WTC11 (cell line): ENCODE measurements around the gene TRAFD1. TPM values are rescaled to one million over a fixed set of nuclear protein-coding genes. Genes with fewer than 3 reads are reported as not detected.

Experiments
- ATAC-seq: fragments of 200-7000 bp; cut with Tn5 transposase; 2 replicates; pipeline ENCODE4 v1.10.0; 2021; ENCODE audit warnings: mild to moderate bottlenecking, moderate library complexity
- CTCF ChIA-PET: fragments of 300-600 bp; sonication (Branson Sonifier 250); formaldehyde crosslinking; loops from one replicate; lab custom pipeline; 2021; ENCODE audit warnings: antibody characterized with exemption; lab: Charles Lee
- POLR2A ChIA-PET: fragments of 350-600 bp; sonication (Branson Sonifier 250); formaldehyde crosslinking; loops from one replicate; lab custom pipeline; 2021; ENCODE audit warnings: antibody characterized with exemption; lab: Charles Lee
- DNase-seq: peaks from one replicate; pipeline ENCODE4 v3.0.0; 2021; ENCODE audit warnings: low spot score
- H3K27ac Mint-ChIP-seq: 2 replicates; pipeline ENCODE4 v1.8.0; 2021; ENCODE audit warnings: mixed read lengths
- H3K27me3 Mint-ChIP-seq: 2 replicates; pipeline ENCODE4 v1.8.0; 2021; ENCODE audit warnings: low read depth, mild to moderate bottlenecking, moderate library complexity, mixed read lengths
- H3K36me3 Mint-ChIP-seq: 2 replicates; pipeline ENCODE4 v1.8.0; 2021; ENCODE audit warnings: mixed read lengths
- H3K4me1 Mint-ChIP-seq: 2 replicates; pipeline ENCODE4 v1.8.0; 2022; ENCODE audit warnings: mixed read lengths
- H3K4me3 Mint-ChIP-seq: 2 replicates; pipeline ENCODE4 v1.8.0; 2021; ENCODE audit warnings: mild to moderate bottlenecking, moderate library complexity, mixed read lengths
- H3K9me3 Mint-ChIP-seq: 2 replicates; pipeline ENCODE4 v1.8.0; 2021; ENCODE audit warnings: mixed read lengths
- CREB1 ChIP-seq: sonication (generic); formaldehyde crosslinking; IDR thresholded peaks from 2 replicates; pipeline ENCODE4 v1.8.0; 2023; ENCODE audit warnings: mild to moderate bottlenecking, missing genetic modification reagents
- EMX1 ChIP-seq: fragments of 250-450 bp; sonication (Bioruptor Pico); IDR thresholded peaks from 2 replicates; pipeline ENCODE4 v1.8.0; 2021; ENCODE audit warnings: mild to moderate bottlenecking
- FOXK1 ChIP-seq: sonication (generic); formaldehyde crosslinking; IDR thresholded peaks from 2 replicates; pipeline ENCODE4 v1.8.0; 2022; ENCODE audit warnings: mild to moderate bottlenecking, moderate library complexity, missing genetic modification reagents
- HMGA2 ChIP-seq: fragments of 250-450 bp; sonication (Bioruptor Pico); IDR thresholded peaks from 2 replicates; pipeline ENCODE4 v1.4.0; 2021; ENCODE audit warnings: mild to moderate bottlenecking, moderate library complexity
- IRF2 ChIP-seq: sonication (generic); formaldehyde crosslinking; IDR thresholded peaks from 2 replicates; pipeline ENCODE4 v1.8.0; 2022; ENCODE audit warnings: low read depth, missing genetic modification reagents, borderline replicate concordance
- JAZF1 ChIP-seq: fragments of 250-450 bp; sonication (Bioruptor Pico); IDR thresholded peaks from 2 replicates; pipeline ENCODE4 v1.9.0; 2021; ENCODE audit warnings: moderate library complexity, mild to moderate bottlenecking, inconsistent platforms
- NFYB ChIP-seq: sonication (generic); formaldehyde crosslinking; conservative IDR thresholded peaks from 2 replicates; pipeline ENCODE4 v1.8.0; 2022; ENCODE audit warnings: low read depth, missing genetic modification reagents
- NR1H2 ChIP-seq: sonication (generic); formaldehyde crosslinking; IDR thresholded peaks from 2 replicates; pipeline ENCODE4 v1.9.0; 2021; ENCODE audit warnings: mild to moderate bottlenecking, moderate library complexity, missing genetic modification reagents
- NR2C2 ChIP-seq: sonication (generic); formaldehyde crosslinking; IDR thresholded peaks from 2 replicates; pipeline ENCODE4 v1.8.0; 2022; ENCODE audit warnings: mild to moderate bottlenecking, missing genetic modification reagents
- TEAD4 ChIP-seq: sonication (generic); formaldehyde crosslinking; IDR thresholded peaks from 2 replicates; pipeline ENCODE4 v1.8.0; 2022; ENCODE audit warnings: mild to moderate bottlenecking, missing genetic modification reagents
- ZBTB21 ChIP-seq: sonication (generic); formaldehyde crosslinking; IDR thresholded peaks from 2 replicates; pipeline ENCODE4 v1.8.1; 2023; ENCODE audit warnings: mild to moderate bottlenecking, missing genetic modification reagents, borderline replicate concordance
- ZNF232 ChIP-seq: sonication (generic); formaldehyde crosslinking; IDR thresholded peaks from 2 replicates; pipeline ENCODE4 v1.8.0; 2022; ENCODE audit warnings: mild to moderate bottlenecking, missing genetic modification reagents
- ZNF263 ChIP-seq: sonication (generic); formaldehyde crosslinking; IDR thresholded peaks from 2 replicates; pipeline ENCODE4 v1.8.1; 2022; ENCODE audit warnings: low read depth, mild to moderate bottlenecking, moderate library complexity, missing genetic modification reagents
- ZNF671 ChIP-seq: fragments of 250-450 bp; sonication (Bioruptor Pico); IDR thresholded peaks from 2 replicates; pipeline ENCODE4 v1.8.0; 2021; ENCODE audit warnings: mild to moderate bottlenecking
- total RNA-seq: library from RNA; stranded (reverse); gene quantifications from 3 replicates; pipeline ENCODE4 v1.2.3, GENCODE V29; 2021
- TF ChIP-seq, protein P1 (sequence below): sonication (generic); formaldehyde crosslinking; conservative IDR thresholded peaks from 2 replicates; pipeline ENCODE4 v1.8.1; 2023; ENCODE audit warnings: mild to moderate bottlenecking, low read depth, missing genetic modification reagents, moderate library complexity
- TF ChIP-seq, protein P2 (sequence below): fragments of 200-600 bp; IDR thresholded peaks from 2 replicates; pipeline ENCODE4 v1.8.0; 2022; ENCODE audit warnings: antibody characterized with exemption
- TF ChIP-seq, protein P3 (sequence below): sonication (generic); formaldehyde crosslinking; IDR thresholded peaks from 2 replicates; pipeline ENCODE4 v1.8.0; 2022; ENCODE audit warnings: mild to moderate bottlenecking, missing genetic modification reagents

TRAFD1 gene
- total RNA-seq, 1 experiment from 2014 or later = 25.1 TPM

DNA sequence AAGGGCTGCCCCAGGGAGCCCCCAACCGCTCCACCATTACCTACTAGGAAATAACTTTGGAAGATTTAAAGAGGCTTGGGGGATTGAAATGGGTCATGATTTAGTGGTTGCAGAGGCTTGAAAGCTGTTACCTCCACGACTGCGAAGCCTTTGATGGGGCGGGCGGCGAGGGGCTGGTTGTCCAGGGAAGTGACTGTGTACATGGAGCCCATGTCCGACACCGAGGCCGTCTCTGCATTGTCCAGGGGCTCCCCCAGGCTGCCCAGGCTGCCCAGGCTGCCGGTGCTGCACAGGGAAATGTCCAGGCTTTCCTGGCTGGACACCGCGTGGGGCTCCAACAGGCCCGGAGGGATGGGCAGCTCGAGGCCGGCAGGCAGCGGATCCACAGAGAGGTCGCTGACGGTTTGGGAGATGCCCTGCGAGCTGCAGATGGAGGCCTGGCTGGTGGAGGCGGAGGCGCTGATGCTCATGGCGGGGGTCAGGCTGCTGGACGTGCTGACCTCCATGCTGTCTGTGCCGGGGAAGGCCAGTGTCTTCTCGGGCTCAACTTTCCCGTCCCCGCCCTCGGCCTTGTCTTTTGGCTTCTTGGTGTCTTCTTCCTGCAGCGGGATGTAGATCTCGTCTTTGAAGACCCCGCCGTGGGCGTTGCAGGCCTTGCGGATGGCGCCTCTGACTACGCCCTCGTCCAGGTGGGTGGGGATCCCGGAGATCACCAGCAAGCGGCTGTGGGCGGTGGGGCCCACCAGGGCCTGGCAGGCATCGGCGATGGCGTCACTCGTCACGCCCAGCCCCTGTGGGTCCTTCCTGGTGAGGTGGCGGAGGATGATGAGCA, 58.9 kb downstream of the TRAFD1 start (continued):
- no peak for TF ChIP-seq NFYB (CRISPR knock-in tag)
- TF ChIP-seq ZNF263 (CRISPR knock-in tag) = no peak
- TF ChIP-seq TEAD4 (CRISPR knock-in tag) = no peak

DNA sequence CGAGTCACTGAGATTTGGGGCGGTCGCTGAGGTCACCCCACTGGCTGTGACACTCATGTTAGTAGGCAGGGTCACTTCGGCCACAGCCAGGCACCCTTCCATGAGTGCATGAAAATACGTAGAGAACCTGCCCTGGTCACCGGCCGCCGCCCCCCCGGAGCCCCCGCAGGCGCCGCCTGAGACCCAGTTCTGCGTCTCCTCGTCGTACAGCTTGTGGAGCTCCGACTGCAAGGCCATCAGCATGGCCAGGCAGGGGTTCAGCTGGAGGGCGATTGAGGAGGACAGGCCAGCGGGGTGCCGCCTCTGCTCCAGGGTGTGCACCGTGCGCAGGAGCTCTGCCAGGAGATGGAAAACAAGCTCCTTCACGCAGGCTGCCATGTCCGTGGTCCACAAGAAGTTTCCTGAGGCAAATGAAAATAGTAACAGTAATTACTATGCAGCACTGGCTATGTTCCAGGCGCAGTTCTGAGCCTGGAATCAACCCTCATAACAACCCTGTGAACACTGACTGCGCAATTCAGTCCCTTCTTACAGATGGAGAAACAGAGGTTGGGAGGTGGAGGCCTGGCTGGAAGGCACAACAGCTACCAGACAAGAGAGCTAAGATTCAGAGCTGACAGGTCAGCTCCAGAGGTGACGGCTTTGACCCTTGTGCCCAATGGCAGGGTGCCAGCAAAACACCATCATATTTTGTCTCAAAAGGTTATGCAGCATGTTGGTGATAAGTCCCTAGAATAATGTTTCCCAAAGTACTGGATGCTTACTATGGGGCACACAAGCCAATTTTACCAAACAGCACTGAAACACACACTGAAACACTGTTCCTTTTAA, 59.9 kb downstream of the TRAFD1 start:
- H3K27ac Mint-ChIP-seq = no peak overlapping the region
- ChIA-PET CTCF (interaction anchor here (2.3 kb wide), 1 partner anchor 13 kb away, joined by 15 read pairs; no protein-coding TSS in a partner anchor), POLR2A (no interaction called here)
- TF ChIP-seq, protein P1, sequence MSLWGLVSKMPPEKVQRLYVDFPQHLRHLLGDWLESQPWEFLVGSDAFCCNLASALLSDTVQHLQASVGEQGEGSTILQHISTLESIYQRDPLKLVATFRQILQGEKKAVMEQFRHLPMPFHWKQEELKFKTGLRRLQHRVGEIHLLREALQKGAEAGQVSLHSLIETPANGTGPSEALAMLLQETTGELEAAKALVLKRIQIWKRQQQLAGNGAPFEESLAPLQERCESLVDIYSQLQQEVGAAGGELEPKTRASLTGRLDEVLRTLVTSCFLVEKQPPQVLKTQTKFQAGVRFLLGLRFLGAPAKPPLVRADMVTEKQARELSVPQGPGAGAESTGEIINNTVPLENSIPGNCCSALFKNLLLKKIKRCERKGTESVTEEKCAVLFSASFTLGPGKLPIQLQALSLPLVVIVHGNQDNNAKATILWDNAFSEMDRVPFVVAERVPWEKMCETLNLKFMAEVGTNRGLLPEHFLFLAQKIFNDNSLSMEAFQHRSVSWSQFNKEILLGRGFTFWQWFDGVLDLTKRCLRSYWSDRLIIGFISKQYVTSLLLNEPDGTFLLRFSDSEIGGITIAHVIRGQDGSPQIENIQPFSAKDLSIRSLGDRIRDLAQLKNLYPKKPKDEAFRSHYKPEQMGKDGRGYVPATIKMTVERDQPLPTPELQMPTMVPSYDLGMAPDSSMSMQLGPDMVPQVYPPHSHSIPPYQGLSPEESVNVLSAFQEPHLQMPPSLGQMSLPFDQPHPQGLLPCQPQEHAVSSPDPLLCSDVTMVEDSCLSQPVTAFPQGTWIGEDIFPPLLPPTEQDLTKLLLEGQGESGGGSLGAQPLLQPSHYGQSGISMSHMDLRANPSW (CRISPR knock-in tag) = no peak
- TF ChIP-seq, protein P2, sequence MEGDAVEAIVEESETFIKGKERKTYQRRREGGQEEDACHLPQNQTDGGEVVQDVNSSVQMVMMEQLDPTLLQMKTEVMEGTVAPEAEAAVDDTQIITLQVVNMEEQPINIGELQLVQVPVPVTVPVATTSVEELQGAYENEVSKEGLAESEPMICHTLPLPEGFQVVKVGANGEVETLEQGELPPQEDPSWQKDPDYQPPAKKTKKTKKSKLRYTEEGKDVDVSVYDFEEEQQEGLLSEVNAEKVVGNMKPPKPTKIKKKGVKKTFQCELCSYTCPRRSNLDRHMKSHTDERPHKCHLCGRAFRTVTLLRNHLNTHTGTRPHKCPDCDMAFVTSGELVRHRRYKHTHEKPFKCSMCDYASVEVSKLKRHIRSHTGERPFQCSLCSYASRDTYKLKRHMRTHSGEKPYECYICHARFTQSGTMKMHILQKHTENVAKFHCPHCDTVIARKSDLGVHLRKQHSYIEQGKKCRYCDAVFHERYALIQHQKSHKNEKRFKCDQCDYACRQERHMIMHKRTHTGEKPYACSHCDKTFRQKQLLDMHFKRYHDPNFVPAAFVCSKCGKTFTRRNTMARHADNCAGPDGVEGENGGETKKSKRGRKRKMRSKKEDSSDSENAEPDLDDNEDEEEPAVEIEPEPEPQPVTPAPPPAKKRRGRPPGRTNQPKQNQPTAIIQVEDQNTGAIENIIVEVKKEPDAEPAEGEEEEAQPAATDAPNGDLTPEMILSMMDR = no peak
- no peak for TF ChIP-seq HMGA2 (CRISPR knock-in tag)
- no peak for TF ChIP-seq NR2C2
- no peak for TF ChIP-seq FOXK1 (CRISPR knock-in tag)
- no peak for TF ChIP-seq JAZF1 (CRISPR knock-in tag)
- no peak for TF ChIP-seq IRF2 (CRISPR knock-in tag)
- no peak for TF ChIP-seq EMX1 (CRISPR knock-in tag)
- TF ChIP-seq ZNF232 (CRISPR knock-in tag) = no peak
- TF ChIP-seq, protein P3, sequence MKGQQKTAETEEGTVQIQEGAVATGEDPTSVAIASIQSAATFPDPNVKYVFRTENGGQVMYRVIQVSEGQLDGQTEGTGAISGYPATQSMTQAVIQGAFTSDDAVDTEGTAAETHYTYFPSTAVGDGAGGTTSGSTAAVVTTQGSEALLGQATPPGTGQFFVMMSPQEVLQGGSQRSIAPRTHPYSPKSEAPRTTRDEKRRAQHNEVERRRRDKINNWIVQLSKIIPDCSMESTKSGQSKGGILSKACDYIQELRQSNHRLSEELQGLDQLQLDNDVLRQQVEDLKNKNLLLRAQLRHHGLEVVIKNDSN (CRISPR knock-in tag) = no peak
- no peak for TF ChIP-seq NR1H2
- no peak for TF ChIP-seq ZNF671 (CRISPR knock-in tag)
- TF ChIP-seq CREB1 (CRISPR knock-in tag) = no peak
- TF ChIP-seq ZBTB21 (CRISPR knock-in tag) = no peak
- peaks cover 17% of the 10 kb centered on the region for H3K4me1 Mint-ChIP-seq
- no peaks in the 10 kb centered on the region for H3K27me3 Mint-ChIP-seq
- H3K36me3 Mint-ChIP-seq = peaks cover 11% of the 10 kb centered on the region
- no peak for DNase-seq
- H3K9me3 Mint-ChIP-seq = no peaks in the 10 kb centered on the region
- H3K4me3 Mint-ChIP-seq = no peak overlapping the region
- ATAC-seq = no peak
